ENCODE measurements around the gene CYBC1.

Gene CYBC1

DNA sequence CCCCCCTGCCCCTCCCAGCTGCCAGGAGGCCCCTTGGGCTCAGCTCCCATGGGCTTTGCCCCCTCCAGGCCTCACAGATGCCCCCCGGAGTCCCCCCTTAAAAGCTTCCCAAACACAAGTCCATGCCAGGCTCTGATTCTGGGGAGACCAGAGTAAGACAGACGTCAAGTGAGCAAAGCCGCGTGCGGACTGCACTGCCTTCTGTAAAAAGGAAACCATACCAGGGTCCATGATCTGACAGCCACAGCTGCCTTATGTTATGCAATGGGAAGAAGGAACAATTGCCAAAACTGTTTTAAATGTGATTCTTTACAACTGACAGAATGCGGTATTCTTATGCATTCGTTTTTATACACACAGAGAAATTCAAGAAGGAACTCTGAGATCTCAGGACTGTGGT is 50.3 kb downstream of the CYBC1 start:
- no peak overlapping the region for H3K4me3 ChIP-seq (ENCODE audit: low read depth, low read length, poor library complexity, severe bottlenecking)
- no peaks in the 10 kb centered on the region for H3K9me2 ChIP-seq (ENCODE audit: low read depth, low read length)
- H3K9ac ChIP-seq (ENCODE audit: low read length), result no peak overlapping the region
- H3F3A ChIP-seq (ENCODE audit: insufficient read depth, low read length), result no peaks in the 10 kb centered on the region
- TF ChIP-seq EZH2 (IDR thresholded peaks at IDR 0.05; ENCODE audit: borderline replicate concordance, low read length) (no peak), CTCF (IDR thresholded peaks at IDR 0.05; ENCODE audit: low read length) (no peak)
- H3K27me3 ChIP-seq (ENCODE audit: insufficient read depth, low read length), result no peaks in the 10 kb centered on the region
- H3K4me2 ChIP-seq (ENCODE audit: low read length), result no peak overlapping the region
- H3K36me3 ChIP-seq (ENCODE audit: insufficient read depth, low read length), result peaks cover 13% of the 10 kb centered on the region
- H2AFZ ChIP-seq (ENCODE audit: low read length), result no peak overlapping the region
- H4K20me1 ChIP-seq (ENCODE audit: insufficient read depth, low read length), result no peaks in the 10 kb centered on the region
- peaks cover 9% of the 10 kb centered on the region for H3K4me1 ChIP-seq (ENCODE audit: insufficient read depth, low read length, severe bottlenecking)
- no peaks in the 10 kb centered on the region for H3K79me2 ChIP-seq (ENCODE audit: insufficient read depth, low read length)
- no peak overlapping the region for H3K27ac ChIP-seq (ENCODE audit: low read depth, low read length, poor library complexity, severe bottlenecking)
- no peaks in the 10 kb centered on the region for H3K9me3 ChIP-seq (ENCODE audit: low read length)

GRCh38 chr17:82399601-82400101 is 50.9 kb downstream of the CYBC1 start:
- H3K9me3 ChIP-seq (ENCODE audit: low read length), result no peaks in the 10 kb centered on the region
- no peak overlapping the region for H3K9ac ChIP-seq (ENCODE audit: low read length)
- no peak overlapping the region for H3K27ac ChIP-seq (ENCODE audit: low read depth, low read length, poor library complexity, severe bottlenecking)
- H3F3A ChIP-seq (ENCODE audit: insufficient read depth, low read length), result no peaks in the 10 kb centered on the region
- peaks cover 13% of the 10 kb centered on the region for H3K36me3 ChIP-seq (ENCODE audit: insufficient read depth, low read length)
- no peak overlapping the region for H3K4me2 ChIP-seq (ENCODE audit: low read length)
- H3K4me1 ChIP-seq (ENCODE audit: insufficient read depth, low read length, severe bottlenecking), result peaks cover 9% of the 10 kb centered on the region
- no peaks in the 10 kb centered on the region for H3K79me2 ChIP-seq (ENCODE audit: insufficient read depth, low read length)
- H2AFZ ChIP-seq (ENCODE audit: low read length), result no peak overlapping the region
- no peaks in the 10 kb centered on the region for H3K27me3 ChIP-seq (ENCODE audit: insufficient read depth, low read length)
- H3K9me2 ChIP-seq (ENCODE audit: low read depth, low read length), result no peaks in the 10 kb centered on the region
- no peak overlapping the region for H3K4me3 ChIP-seq (ENCODE audit: low read depth, low read length, poor library complexity, severe bottlenecking)
- H4K20me1 ChIP-seq (ENCODE audit: insufficient read depth, low read length), result no peaks in the 10 kb centered on the region
- TF ChIP-seq CTCF (IDR thresholded peaks at IDR 0.05; ENCODE audit: low read length), result no peak
- no peak for TF ChIP-seq EZH2 (IDR thresholded peaks at IDR 0.05; ENCODE audit: borderline replicate concordance, low read length)

DNA sequence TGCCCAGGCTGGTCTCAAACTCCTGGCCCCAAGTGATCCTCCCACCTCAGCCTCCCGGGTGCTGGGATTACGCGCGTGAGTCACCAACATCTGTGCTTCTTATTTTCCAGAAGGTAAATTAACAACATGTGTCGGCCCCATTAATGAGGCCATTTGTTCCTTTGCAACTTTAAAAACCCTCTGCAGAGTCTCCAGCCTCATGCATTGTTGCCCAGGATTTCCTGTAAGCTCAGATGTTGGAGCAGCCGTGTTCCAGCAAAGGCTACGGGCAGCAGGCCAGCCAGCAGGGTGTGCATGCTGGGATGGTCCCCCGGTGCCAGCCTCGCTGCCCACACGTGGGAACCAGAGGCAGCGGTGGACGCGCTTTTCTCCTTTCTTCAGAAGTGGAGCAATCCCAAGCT is 51.5 kb downstream of the CYBC1 start:
- Histone ChIP-seq H3F3A (ENCODE audit: insufficient read depth, low read length) (no peaks in the 10 kb centered on the region), H3K27ac (ENCODE audit: low read depth, low read length, poor library complexity, severe bottlenecking) (no peak overlapping the region), H3K36me3 (ENCODE audit: insufficient read depth, low read length) (peaks cover 13% of the 10 kb centered on the region), H4K20me1 (ENCODE audit: insufficient read depth, low read length) (no peaks in the 10 kb centered on the region), H3K27me3 (ENCODE audit: insufficient read depth, low read length) (no peaks in the 10 kb centered on the region), H3K9me2 (ENCODE audit: low read depth, low read length) (no peaks in the 10 kb centered on the region), H3K4me1 (ENCODE audit: insufficient read depth, low read length, severe bottlenecking) (peaks cover 9% of the 10 kb centered on the region), H3K79me2 (ENCODE audit: insufficient read depth, low read length) (no peaks in the 10 kb centered on the region), H3K4me2 (ENCODE audit: low read length) (no peak overlapping the region), H3K4me3 (ENCODE audit: low read depth, low read length, poor library complexity, severe bottlenecking) (no peak overlapping the region), H2AFZ (ENCODE audit: low read length) (no peak overlapping the region), H3K9me3 (ENCODE audit: low read length) (no peaks in the 10 kb centered on the region), H3K9ac (ENCODE audit: low read length) (no peak overlapping the region)
- TF ChIP-seq CTCF (IDR thresholded peaks at IDR 0.05; ENCODE audit: low read length) (no peak), EZH2 (IDR thresholded peaks at IDR 0.05; ENCODE audit: borderline replicate concordance, low read length) (no peak)

All from OCI-LY1 (cell line).